ENCODE data around the gene MAFG. TPM values are rescaled to one million over a fixed set of nuclear protein-coding genes. Genes with fewer than 3 reads are reported as not detected.

The MAFG gene
- polyA plus RNA-seq, 4 donors, result 7.6 to 17.1 (median 12.8) TPM

DNA sequence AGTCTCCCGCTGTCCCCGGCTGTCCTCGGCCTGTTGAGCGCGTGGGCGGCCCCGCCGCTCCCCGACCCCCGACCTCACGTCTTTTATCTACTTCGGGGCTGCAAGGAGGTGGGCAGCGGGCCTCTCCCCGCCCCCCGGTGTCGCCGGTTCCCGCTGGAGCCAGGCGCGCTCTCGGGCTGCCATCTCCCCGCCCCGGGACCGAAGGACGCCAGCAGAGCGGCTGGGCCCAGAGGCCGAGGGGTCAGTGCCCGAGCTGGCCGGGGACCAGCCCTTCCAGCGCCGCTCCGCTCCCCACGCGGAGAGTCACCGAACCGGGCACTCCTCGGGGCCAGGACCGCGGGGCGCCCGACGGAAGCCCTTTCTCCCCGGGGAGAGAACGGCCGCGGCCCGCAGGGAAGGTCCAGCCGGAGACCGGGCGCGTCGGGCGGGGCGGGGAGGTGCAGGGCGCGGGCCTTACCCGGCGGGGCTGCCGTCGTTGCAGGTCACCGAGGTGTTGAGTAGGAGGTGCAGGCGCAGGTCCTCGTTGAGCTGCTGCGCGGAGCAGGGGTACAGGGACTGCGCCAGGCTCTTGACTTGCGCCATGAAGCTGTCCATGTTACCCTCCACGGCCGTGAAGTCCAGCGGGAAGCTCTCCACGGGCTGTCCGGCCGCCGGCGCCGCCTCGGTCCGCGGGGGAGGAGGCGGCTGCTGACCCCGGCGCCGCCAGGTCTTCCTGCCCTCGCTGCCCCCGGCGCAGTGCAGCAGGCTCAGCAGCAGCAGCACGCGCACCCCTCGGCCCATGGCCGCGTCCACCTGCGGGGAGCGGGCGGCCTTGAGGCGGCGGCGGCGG lies 32.8 kb upstream of the MAFG start:
- H3K27ac ChIP-seq (ENCODE audit: low read depth in 1 of 3, low read length in 2 of 3), result no peak overlapping the region
- no peak for FAIRE-seq
- H3K4me3 ChIP-seq (ENCODE audit: low read depth in 1 of 3, low read length in 3 of 3), result peak overlapping the region in 1 of 3 donors; percentile 43

GRCh38 chr17:81959362-81960129 lies 32.0 kb upstream of the MAFG start:
- H3K4me1 ChIP-seq (ENCODE audit: control insufficient read depth in 3 of 3, insufficient read depth in 2 of 3, low read depth in 1 of 3, low read length in 2 of 3), result peaks cover 0 to 3% (median 0%) of the 10 kb centered on the region in 3 donors
- peaks cover 13 to 61% (median 15%) of the 10 kb centered on the region in 3 donors for H3K27me3 ChIP-seq (ENCODE audit: control insufficient read depth in 3 of 3, insufficient read depth in 3 of 3, low read length in 3 of 3)
- peaks cover 0 to under 1% (median 0%) of the 10 kb centered on the region in 3 donors for H3K36me3 ChIP-seq (ENCODE audit: control insufficient read depth in 3 of 3, insufficient read depth in 2 of 3, low read depth in 1 of 3, low read length in 3 of 3)
- H3K9me3 ChIP-seq (ENCODE audit: control insufficient read depth in 2 of 2, insufficient read depth in 1 of 2, low read depth in 1 of 2, low read length in 1 of 2), result no peaks in the 10 kb centered on the region
- DNase-seq (peak; percentile 60 to 84), FAIRE-seq (no peak)
- H3K27ac ChIP-seq (ENCODE audit: low read depth in 1 of 3, low read length in 2 of 3), result no peak overlapping the region
- peak overlapping the region; percentile 8 to 43 (median 27) for H3K4me3 ChIP-seq (ENCODE audit: low read depth in 1 of 3, low read length in 3 of 3)
- WGBS, 3 donors, result 1 to 2% (median 2%) methylated on average over 40 to 112 of the region's 112 CpGs

More for the DNA sequence above, 32.8 kb upstream of the MAFG start:
- peak in 1 of 2 donors; percentile 44 for DNase-seq
- peaks cover 0 to 3% (median 0%) of the 10 kb centered on the region in 3 donors for H3K4me1 ChIP-seq (ENCODE audit: control insufficient read depth in 3 of 3, insufficient read depth in 2 of 3, low read depth in 1 of 3, low read length in 2 of 3)
- no peaks in the 10 kb centered on the region for H3K36me3 ChIP-seq (ENCODE audit: control insufficient read depth in 3 of 3, insufficient read depth in 2 of 3, low read depth in 1 of 3, low read length in 3 of 3)
- no peaks in the 10 kb centered on the region for H3K9me3 ChIP-seq (ENCODE audit: control insufficient read depth in 2 of 2, insufficient read depth in 1 of 2, low read depth in 1 of 2, low read length in 1 of 2)
- WGBS, 3 donors, result 1 to 3% (median 2%) methylated on average over 41 to 98 of the region's 98 CpGs
- H3K27me3 ChIP-seq (ENCODE audit: control insufficient read depth in 3 of 3, insufficient read depth in 3 of 3, low read length in 3 of 3), result peaks cover 13 to 66% (median 15%) of the 10 kb centered on the region in 3 donors

GRCh38 chr17:81958633-81959342 lies 31.3 kb upstream of the MAFG start:
- peaks cover 13 to 53% (median 14%) of the 10 kb centered on the region in 3 donors for H3K27me3 ChIP-seq (ENCODE audit: control insufficient read depth in 3 of 3, insufficient read depth in 3 of 3, low read length in 3 of 3)
- peaks cover 0 to 4% (median 0%) of the 10 kb centered on the region in 3 donors for H3K36me3 ChIP-seq (ENCODE audit: control insufficient read depth in 3 of 3, insufficient read depth in 2 of 3, low read depth in 1 of 3, low read length in 3 of 3)
- DNase-seq (no peak), FAIRE-seq (no peak)
- H3K27ac ChIP-seq (ENCODE audit: low read depth in 1 of 3, low read length in 2 of 3), result no peak overlapping the region
- peak overlapping the region in 1 of 3 donors; percentile 27 for H3K4me3 ChIP-seq (ENCODE audit: low read depth in 1 of 3, low read length in 3 of 3)
- H3K9me3 ChIP-seq (ENCODE audit: control insufficient read depth in 2 of 2, insufficient read depth in 1 of 2, low read depth in 1 of 2, low read length in 1 of 2), result no peaks in the 10 kb centered on the region
- 54 to 66% (median 59%) methylated on average over 15 of the region's 15 CpGs for WGBS, 3 donors
- peaks cover 0 to 3% (median 0%) of the 10 kb centered on the region in 3 donors for H3K4me1 ChIP-seq (ENCODE audit: control insufficient read depth in 3 of 3, insufficient read depth in 2 of 3, low read depth in 1 of 3, low read length in 2 of 3)

GRCh38 chr17:81957691-81958432 lies 30.3 kb upstream of the MAFG start:
- Histone ChIP-seq H3K9me3 (ENCODE audit: control insufficient read depth in 2 of 2, insufficient read depth in 1 of 2, low read depth in 1 of 2, low read length in 1 of 2) (no peaks in the 10 kb centered on the region), H3K4me3 (ENCODE audit: low read depth in 1 of 3, low read length in 3 of 3) (no peak overlapping the region), H3K4me1 (ENCODE audit: control insufficient read depth in 3 of 3, insufficient read depth in 2 of 3, low read depth in 1 of 3, low read length in 2 of 3) (peaks cover 0 to 3% (median 0%) of the 10 kb centered on the region in 3 donors), H3K27ac (ENCODE audit: low read depth in 1 of 3, low read length in 2 of 3) (no peak overlapping the region), H3K36me3 (ENCODE audit: control insufficient read depth in 3 of 3, insufficient read depth in 2 of 3, low read depth in 1 of 3, low read length in 3 of 3) (peaks cover 0 to 4% (median 0%) of the 10 kb centered on the region in 3 donors), H3K27me3 (ENCODE audit: control insufficient read depth in 3 of 3, insufficient read depth in 3 of 3, low read length in 3 of 3) (peaks cover 10 to 44% (median 13%) of the 10 kb centered on the region in 3 donors)
- DNase-seq (no peak), FAIRE-seq (no peak)
- WGBS, 3 donors, result 71 to 80% (median 77%) methylated on average over 19 of the region's 19 CpGs

DNA sequence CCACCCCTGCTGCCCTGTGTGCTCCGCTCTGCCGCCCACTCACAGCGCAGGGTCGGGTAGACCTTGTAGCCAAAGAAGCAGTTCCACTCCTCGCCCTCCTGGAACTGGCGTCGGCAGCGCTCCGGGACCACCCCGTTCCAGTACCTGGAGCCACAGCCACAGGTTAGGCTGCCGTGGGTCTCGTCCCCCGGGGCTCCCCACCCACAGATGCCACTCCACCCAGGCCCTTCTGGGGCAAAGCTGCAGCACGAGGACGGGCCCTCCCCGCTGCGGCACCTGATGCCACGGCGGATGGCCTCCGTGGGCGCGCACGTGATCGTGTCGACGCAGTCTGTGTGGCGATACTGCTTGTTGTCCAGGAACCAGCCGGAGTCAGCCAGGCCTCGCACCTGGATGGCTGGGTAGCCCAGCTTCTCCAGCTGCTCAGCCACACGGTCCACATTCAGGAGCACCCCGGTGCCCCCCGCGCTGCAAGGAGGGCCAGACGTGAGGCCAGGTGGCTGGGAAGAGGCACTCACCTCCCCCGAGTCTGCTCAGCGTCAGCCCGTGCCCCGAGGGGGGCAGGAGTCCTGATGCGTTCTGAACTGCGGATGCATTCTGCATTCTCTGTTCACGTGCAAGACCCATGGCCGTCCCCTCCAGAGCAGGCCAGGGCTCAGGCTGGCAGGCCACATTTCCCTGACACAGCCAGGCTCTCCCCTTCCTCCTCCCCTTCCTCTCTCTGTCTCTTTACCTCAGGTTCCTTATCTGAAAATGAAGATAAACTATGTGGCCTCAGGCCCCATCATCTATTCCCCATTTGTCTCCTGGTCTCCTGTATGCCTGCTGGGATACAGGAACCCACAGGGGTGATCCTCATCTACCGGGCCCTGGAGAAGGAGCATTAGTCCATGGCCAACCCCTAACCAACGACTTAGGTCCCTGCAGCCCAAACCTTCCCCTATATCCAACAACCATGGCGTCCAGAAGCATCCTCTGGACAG lies 29.4 kb upstream of the MAFG start:
- peaks cover 9 to 34% (median 10%) of the 10 kb centered on the region in 3 donors for H3K27me3 ChIP-seq (ENCODE audit: control insufficient read depth in 3 of 3, insufficient read depth in 3 of 3, low read length in 3 of 3)
- H3K4me1 ChIP-seq (ENCODE audit: control insufficient read depth in 3 of 3, insufficient read depth in 2 of 3, low read depth in 1 of 3, low read length in 2 of 3), result peaks cover 0 to under 1% (median 0%) of the 10 kb centered on the region in 3 donors
- H3K27ac ChIP-seq (ENCODE audit: low read depth in 1 of 3, low read length in 2 of 3), result no peak overlapping the region
- no peak for DNase-seq
- 85 to 92% (median 87%) methylated on average over 44 to 45 of the region's 45 CpGs for WGBS, 3 donors
- no peak for FAIRE-seq
- no peaks in the 10 kb centered on the region for H3K9me3 ChIP-seq (ENCODE audit: control insufficient read depth in 2 of 2, insufficient read depth in 1 of 2, low read depth in 1 of 2, low read length in 1 of 2)
- peaks cover 0 to 4% (median 0%) of the 10 kb centered on the region in 3 donors for H3K36me3 ChIP-seq (ENCODE audit: control insufficient read depth in 3 of 3, insufficient read depth in 2 of 3, low read depth in 1 of 3, low read length in 3 of 3)
- no peak overlapping the region for H3K4me3 ChIP-seq (ENCODE audit: low read depth in 1 of 3, low read length in 3 of 3)

- FAIRE-seq (no peak), DNase-seq (no peak)
- peaks cover 0 to 4% (median 0%) of the 10 kb centered on the region in 3 donors for H3K36me3 ChIP-seq (ENCODE audit: control insufficient read depth in 3 of 3, insufficient read depth in 2 of 3, low read depth in 1 of 3, low read length in 3 of 3)
Observed at GRCh38 chr17:81955756-81956544, 28.4 kb upstream of the MAFG start.

More at GRCh38 chr17:81955756-81956544, 28.4 kb upstream of the MAFG start:
- no peaks in the 10 kb centered on the region for H3K9me3 ChIP-seq (ENCODE audit: control insufficient read depth in 2 of 2, insufficient read depth in 1 of 2, low read depth in 1 of 2, low read length in 1 of 2)
- H3K27me3 ChIP-seq (ENCODE audit: control insufficient read depth in 3 of 3, insufficient read depth in 3 of 3, low read length in 3 of 3), result peaks cover 6 to 32% (median 9%) of the 10 kb centered on the region in 3 donors
- H3K4me1 ChIP-seq (ENCODE audit: control insufficient read depth in 3 of 3, insufficient read depth in 2 of 3, low read depth in 1 of 3, low read length in 2 of 3), result no peaks in the 10 kb centered on the region
- no peak overlapping the region for H3K4me3 ChIP-seq (ENCODE audit: low read depth in 1 of 3, low read length in 3 of 3)
- 81 to 86% (median 85%) methylated on average over 12 to 13 of the region's 13 CpGs for WGBS, 3 donors
- H3K27ac ChIP-seq (ENCODE audit: low read depth in 1 of 3, low read length in 2 of 3), result no peak overlapping the region

Data from small intestine (tissue), 7 donors.